Activated T-helper 1 cell treated with anti-CD3 and anti-CD28 coated beads, Interleukin-12 subunit alpha, Interleukin-12 subunit beta, Interleukin-2, Interleukin-4 antibody, amounts not matched to agents 30 ng/mL and 10 ng/mL and 1 ng/mL, durations not matched to agents 14 hours and 24 hours and 36 hours (primary cell): Measurements from ENCODE around the gene PUS10. TPM values are rescaled to one million over a fixed set of nuclear protein-coding genes. Genes with fewer than 3 reads are reported as not detected.
A peak's percentile ranks its signal among the peaks of the same experiment; 100 is the strongest.
"Not testable (repeated sequence)": the region's sequence is repeated elsewhere in the genome, so short reads cannot be mapped to it uniquely, and the experiment has no call there.

ENCODE experiments used
- DNase-seq: peaks from one replicate; pipeline ENCODE4 v3.0.0; 2021; ENCODE audit warnings: low spot score
- H3K27ac Mint-ChIP-seq: one replicate; pipeline ENCODE4 v1.8.0; 2021; ENCODE audit warnings: mild to moderate bottlenecking, mixed read lengths
- H3K27me3 Mint-ChIP-seq: one replicate; pipeline ENCODE4 v1.8.0; 2022; ENCODE audit warnings: mild to moderate bottlenecking, moderate library complexity, mixed read lengths; ENCODE audit not compliant: insufficient read depth
- H3K36me3 Mint-ChIP-seq: one replicate; pipeline ENCODE4 v1.8.0; 2021; ENCODE audit warnings: low read depth, mixed read lengths
- H3K4me1 Mint-ChIP-seq: one replicate; pipeline ENCODE4 v1.8.0; 2021; ENCODE audit warnings: low read depth, mixed read lengths
- H3K4me3 Mint-ChIP-seq: one replicate; pipeline ENCODE4 v1.8.0; 2021; ENCODE audit warnings: mild to moderate bottlenecking, moderate library complexity, mixed read lengths
- H3K9me3 Mint-ChIP-seq: one replicate; pipeline ENCODE4 v1.8.0; 2021; ENCODE audit warnings: mixed read lengths
- intact Hi-C: fragments of 100-400 bp; cut with micrococcal nuclease; formaldehyde crosslinking; loops from one replicate; pipeline ENCODE4 v1.15.1; 2024
- total RNA-seq: library from RNA; stranded (reverse); gene quantifications from 2 replicates; pipeline ENCODE4 v1.2.3, GENCODE V29; 2022

PUS10 gene
- total RNA-seq, 1 donor from 2014 or later, result 5.9 TPM

- peaks cover 3% of the 10 kb centered on the region for H3K36me3 Mint-ChIP-seq
- no peaks in the 10 kb centered on the region for H3K27me3 Mint-ChIP-seq
- H3K4me3 Mint-ChIP-seq, result no peak overlapping the region
- intact Hi-C loops, result no loop called here
- DNase-seq, result no peak
- no peak overlapping the region for H3K27ac Mint-ChIP-seq
- H3K4me1 Mint-ChIP-seq, result no peaks in the 10 kb centered on the region
- no peaks in the 10 kb centered on the region for H3K9me3 Mint-ChIP-seq
Observed at GRCh38 chr2:61005736-61006135, 12.3 kb downstream of the PUS10 start.

- Mint-ChIP-seq H3K27me3 (no peaks in the 10 kb centered on the region), H3K4me1 (no peaks in the 10 kb centered on the region), H3K4me3 (no peak overlapping the region), H3K27ac (no peak overlapping the region), H3K36me3 (no peaks in the 10 kb centered on the region), H3K9me3 (no peaks in the 10 kb centered on the region)
- DNase-seq, result no peak
- intact Hi-C loops, result loop anchor here (1.0 to 10.0 kb wide), 8 partner anchors 22 to 292 kb away; no protein-coding TSS in a partner anchor
Observed at GRCh38 chr2:60998628-60999545, 19.2 kb downstream of the PUS10 start.

GRCh38 chr2:60994131-60994530 is 23.9 kb downstream of the PUS10 start:
- no peak overlapping the region for H3K27ac Mint-ChIP-seq
- H3K9me3 Mint-ChIP-seq, result peaks cover 21% of the 10 kb centered on the region
- H3K27me3 Mint-ChIP-seq, result no peaks in the 10 kb centered on the region
- peaks cover 15% of the 10 kb centered on the region for H3K36me3 Mint-ChIP-seq
- no peak for DNase-seq
- H3K4me1 Mint-ChIP-seq, result peaks cover 13% of the 10 kb centered on the region
- no peak overlapping the region for H3K4me3 Mint-ChIP-seq
- intact Hi-C loops, result loop anchor here (10.0 kb wide), 1 partner anchor 49 kb away; no protein-coding TSS in a partner anchor

GRCh38 chr2:60992985-60993392 is 25.1 kb downstream of the PUS10 start:
- Mint-ChIP-seq H3K9me3 (peaks cover 21% of the 10 kb centered on the region), H3K4me3 (no peak overlapping the region), H3K27me3 (no peaks in the 10 kb centered on the region), H3K36me3 (peaks cover 15% of the 10 kb centered on the region), H3K4me1 (peaks cover 15% of the 10 kb centered on the region), H3K27ac (peak overlapping the region; percentile 18)
- intact Hi-C loops, result loop anchor here (10.0 kb wide), 1 partner anchor 48 kb away; no protein-coding TSS in a partner anchor
- DNase-seq, result no peak

GRCh38 chr2:60991644-60992043 is 26.4 kb downstream of the PUS10 start:
- Mint-ChIP-seq H3K4me1 (peaks cover 15% of the 10 kb centered on the region), H3K4me3 (no peak overlapping the region), H3K27ac (peak overlapping the region; percentile 9), H3K9me3 (peaks cover 21% of the 10 kb centered on the region), H3K36me3 (peaks cover 20% of the 10 kb centered on the region), H3K27me3 (no peaks in the 10 kb centered on the region)
- intact Hi-C loops, result loop anchor here (10.0 kb wide), 1 partner anchor 47 kb away; no protein-coding TSS in a partner anchor
- DNase-seq, result no peak

- Mint-ChIP-seq H3K4me3 (no peak overlapping the region), H3K4me1 (peaks cover 15% of the 10 kb centered on the region), H3K27ac (no peak overlapping the region), H3K27me3 (no peaks in the 10 kb centered on the region), H3K36me3 (peaks cover 22% of the 10 kb centered on the region), H3K9me3 (peaks cover 21% of the 10 kb centered on the region)
- intact Hi-C loops, result no loop called here
- no peak for DNase-seq
Observed at GRCh38 chr2:60989259-60989658, 28.8 kb downstream of the PUS10 start.

GRCh38 chr2:60987656-60988055 is 30.4 kb downstream of the PUS10 start:
- H3K27me3 Mint-ChIP-seq, H3K27ac Mint-ChIP-seq, DNase-seq, intact Hi-C loops, H3K4me3 Mint-ChIP-seq, H3K4me1 Mint-ChIP-seq: not testable (repeated sequence)
- Mint-ChIP-seq H3K36me3 (peaks cover 20% of the 10 kb centered on the region), H3K9me3 (peaks cover 18% of the 10 kb centered on the region)

- Mint-ChIP-seq H3K9me3 (peaks cover 17% of the 10 kb centered on the region), H3K36me3 (peaks cover 19% of the 10 kb centered on the region), H3K4me3 (no peak overlapping the region), H3K4me1 (peaks cover 6% of the 10 kb centered on the region), H3K27me3 (no peaks in the 10 kb centered on the region), H3K27ac (no peak overlapping the region)
- DNase-seq, result no peak
- intact Hi-C loops, result no loop called here
Observed at GRCh38 chr2:60987041-60987440, 31.0 kb downstream of the PUS10 start.

- no peak overlapping the region for H3K27ac Mint-ChIP-seq
Observed at GRCh38 chr2:60984720-60985119, 33.3 kb downstream of the PUS10 start.

GRCh38 chr2:60982066-60982465 is 36.0 kb downstream of the PUS10 start:
- H3K27ac Mint-ChIP-seq, result not testable (repeated sequence)

More at GRCh38 chr2:60984720-60985119, 33.3 kb downstream of the PUS10 start:
- no peak overlapping the region for H3K4me3 Mint-ChIP-seq
- peaks cover 7% of the 10 kb centered on the region for H3K36me3 Mint-ChIP-seq
- DNase-seq, result no peak
- intact Hi-C loops, result no loop called here
- H3K9me3 Mint-ChIP-seq, result no peaks in the 10 kb centered on the region
- peaks cover 15% of the 10 kb centered on the region for H3K4me1 Mint-ChIP-seq
- no peaks in the 10 kb centered on the region for H3K27me3 Mint-ChIP-seq

GRCh38 chr2:60980071-60980815 is 37.8 kb downstream of the PUS10 start:
- Mint-ChIP-seq H3K27ac (no peak overlapping the region), H3K36me3 (peaks cover 2% of the 10 kb centered on the region), H3K4me3 (no peak overlapping the region), H3K9me3 (no peaks in the 10 kb centered on the region), H3K27me3 (no peaks in the 10 kb centered on the region), H3K4me1 (peaks cover 29% of the 10 kb centered on the region)
- DNase-seq, result no peak
- intact Hi-C loops, result no loop called here

More at GRCh38 chr2:60982066-60982465, 36.0 kb downstream of the PUS10 start:
- peaks cover 21% of the 10 kb centered on the region for H3K4me1 Mint-ChIP-seq
- DNase-seq, H3K4me3 Mint-ChIP-seq, H3K36me3 Mint-ChIP-seq, intact Hi-C loops, H3K27me3 Mint-ChIP-seq, H3K9me3 Mint-ChIP-seq: not testable (repeated sequence)

GRCh38 chr2:60979231-60979630 is 38.8 kb downstream of the PUS10 start:
- no peaks in the 10 kb centered on the region for H3K9me3 Mint-ChIP-seq
- H3K4me1 Mint-ChIP-seq, result peaks cover 29% of the 10 kb centered on the region
- H3K27me3 Mint-ChIP-seq, result no peaks in the 10 kb centered on the region
- H3K27ac Mint-ChIP-seq, result no peak overlapping the region
- no peaks in the 10 kb centered on the region for H3K36me3 Mint-ChIP-seq
- H3K4me3 Mint-ChIP-seq, result no peak overlapping the region
- intact Hi-C loops, result no loop called here
- DNase-seq, result no peak

- peak overlapping the region; percentile 38 for H3K27ac Mint-ChIP-seq
- no peaks in the 10 kb centered on the region for H3K36me3 Mint-ChIP-seq
- H3K27me3 Mint-ChIP-seq, result no peaks in the 10 kb centered on the region
- no peak for DNase-seq
- H3K9me3 Mint-ChIP-seq, result no peaks in the 10 kb centered on the region
- no peak overlapping the region for H3K4me3 Mint-ChIP-seq
- intact Hi-C loops, result loop anchor here (1.0 to 2.0 kb wide), 7 partner anchors 21 to 170 kb away; partner anchors contain the start of genes PEX13 and REL
- H3K4me1 Mint-ChIP-seq, result peaks cover 29% of the 10 kb centered on the region
Observed at GRCh38 chr2:60977562-60977895, 40.5 kb downstream of the PUS10 start.
